ENCODE results near the gene CARS1.

GRCh38 chr11:3046641-3047040 is 10.6 kb downstream of the CARS1 start:
- TF ChIP-seq SP1 (IDR thresholded peaks at IDR 0.05) (no peak), HDGF (IDR thresholded peaks at IDR 0.05; ENCODE audit: borderline replicate concordance) (no peak), L3MBTL2 (conservative IDR thresholded peaks at IDR 0.05) (no peak), FOXM1 (IDR thresholded peaks at IDR 0.05; ENCODE audit: borderline replicate concordance) (no peak), FOXA1 (IDR thresholded peaks at IDR 0.05) (no peak), LEF1 (IDR thresholded peaks at IDR 0.05; ENCODE audit: borderline replicate concordance) (no peak), PKNOX1 (IDR thresholded peaks at IDR 0.05) (no peak), BHLHE40 (IDR thresholded peaks at IDR 0.05; ENCODE audit: borderline replicate concordance) (no peak)
